Measurements from ENCODE around the gene TAF15. TPM values are rescaled to one million over a fixed set of nuclear protein-coding genes. Genes with fewer than 3 reads are reported as not detected.
A peak's percentile ranks its signal among the peaks of the same experiment; 100 is the strongest.

TAF15 gene
- total RNA-seq, 1 donor from 2014 or later: 142 TPM

DNA sequence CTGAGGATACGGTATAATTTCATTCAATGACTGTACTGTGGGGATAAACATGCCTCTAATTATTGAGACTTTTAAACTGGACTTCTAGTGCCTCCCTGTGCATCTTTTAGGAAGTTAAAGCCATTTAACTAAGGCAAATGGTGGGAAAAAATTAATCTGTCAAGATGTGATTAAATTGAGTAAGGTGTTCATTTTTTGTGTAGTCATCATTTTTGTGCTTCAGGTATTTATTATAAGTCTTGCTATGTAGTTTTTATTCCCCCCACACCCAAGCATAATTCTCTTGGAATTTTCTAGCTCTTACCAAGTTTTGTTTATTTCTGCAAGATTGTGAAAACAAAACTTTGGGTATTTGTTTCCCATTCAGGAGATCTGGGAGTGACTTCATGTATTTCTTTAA, 10.2 kb downstream of the TAF15 start:
- no peak for DNase-seq (ENCODE audit: low read depth)

DNA sequence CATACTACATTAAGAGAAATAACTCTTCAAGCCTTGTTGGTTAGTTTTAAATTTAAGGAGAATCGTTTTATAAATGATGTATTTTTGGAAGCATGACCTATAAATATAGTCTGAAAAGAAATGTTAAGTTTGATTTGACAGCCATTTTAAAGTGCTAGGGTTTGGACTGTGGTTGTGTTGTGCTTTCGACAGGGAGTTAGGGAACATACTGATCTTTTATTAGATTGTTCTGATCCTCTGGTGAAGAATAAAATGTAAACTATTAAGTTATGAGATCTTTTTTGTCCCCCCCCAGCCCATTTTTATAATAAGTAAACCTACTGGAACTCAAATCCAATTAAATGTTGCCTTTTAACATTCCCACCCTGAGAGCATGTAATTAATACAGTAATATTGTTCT, 12.0 kb downstream of the TAF15 start:
- DNase-seq (ENCODE audit: low read depth): no peak

DNA sequence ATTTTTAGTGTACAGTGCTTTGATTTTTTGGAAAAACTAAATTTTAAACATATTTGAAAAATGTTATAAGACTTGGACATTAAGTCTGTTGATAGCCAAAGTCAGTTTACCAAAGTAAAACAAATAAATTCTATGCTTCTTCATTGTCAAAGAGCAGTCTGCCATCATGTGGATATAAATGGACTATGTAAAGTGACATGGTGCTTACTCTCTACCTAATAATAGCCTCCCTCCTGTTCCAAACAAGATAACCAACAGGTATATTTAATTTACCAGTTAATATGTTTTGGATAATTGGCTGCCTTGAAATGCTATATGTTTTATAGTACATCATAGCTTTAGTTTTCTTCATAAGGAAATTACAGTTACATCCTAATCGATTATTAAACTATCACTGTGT, 15.9 kb downstream of the TAF15 start:
- DNase-seq (ENCODE audit: low read depth): no peak

DNA sequence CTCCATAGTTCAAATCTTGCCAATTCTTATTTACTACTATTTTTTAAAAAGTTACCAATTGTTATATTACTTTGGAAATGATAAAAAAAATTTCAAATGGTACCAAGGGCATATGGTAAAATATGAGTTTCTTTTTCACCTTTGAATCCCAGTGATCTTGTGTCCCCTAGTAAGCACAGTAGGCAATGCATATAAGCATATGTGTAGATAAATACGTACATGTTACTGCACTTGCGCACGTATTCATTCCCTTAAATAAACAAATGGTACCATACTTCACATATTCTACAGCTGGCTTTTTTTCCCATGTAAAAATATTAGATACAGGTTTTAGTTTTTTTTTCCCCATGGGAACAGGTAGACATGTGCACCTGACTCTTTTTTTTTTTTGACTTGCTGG, 31.8 kb downstream of the TAF15 start:
- DNase-seq (ENCODE audit: low read depth): no peak

DNA sequence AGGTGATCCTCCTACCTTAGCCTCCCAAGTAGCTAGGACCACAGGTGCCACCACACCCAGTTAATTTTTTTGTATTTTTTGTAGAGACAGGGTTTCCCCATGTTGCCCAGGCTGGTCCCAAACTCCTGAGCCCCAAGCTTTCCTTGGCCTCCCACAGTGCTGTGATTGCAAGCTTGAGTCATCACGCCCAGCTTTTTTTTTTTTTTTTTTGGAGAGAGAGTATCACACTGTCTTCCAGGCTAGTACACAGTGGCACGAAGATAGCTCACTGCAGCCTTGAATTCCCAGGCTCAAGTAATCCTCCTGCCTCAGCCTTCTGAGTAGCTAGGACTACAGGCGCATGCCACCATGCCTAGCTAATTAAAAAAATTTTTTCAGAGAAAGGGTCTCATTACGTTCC, 32.2 kb downstream of the TAF15 start:
- no peak for DNase-seq (ENCODE audit: low read depth)

DNA sequence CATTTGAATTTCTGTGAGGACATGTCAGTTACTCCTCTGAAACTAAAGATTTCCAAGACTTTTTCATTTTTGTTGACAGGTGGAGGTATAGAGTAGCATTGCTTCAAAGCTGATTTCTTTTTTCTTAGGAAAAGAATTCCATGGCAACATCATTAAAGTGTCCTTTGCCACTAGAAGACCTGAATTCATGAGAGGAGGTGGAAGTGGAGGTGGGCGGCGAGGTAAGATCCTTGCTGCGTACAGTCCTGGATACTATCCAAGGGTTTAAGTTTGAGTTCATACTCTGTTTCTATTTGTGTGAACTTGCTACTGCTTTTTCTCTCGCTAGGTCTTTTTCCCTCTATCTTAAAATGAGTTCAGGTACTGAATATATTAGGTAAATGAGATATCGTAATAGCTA, 33.0 kb downstream of the TAF15 start:
- DNase-seq (ENCODE audit: low read depth): no peak

DNA sequence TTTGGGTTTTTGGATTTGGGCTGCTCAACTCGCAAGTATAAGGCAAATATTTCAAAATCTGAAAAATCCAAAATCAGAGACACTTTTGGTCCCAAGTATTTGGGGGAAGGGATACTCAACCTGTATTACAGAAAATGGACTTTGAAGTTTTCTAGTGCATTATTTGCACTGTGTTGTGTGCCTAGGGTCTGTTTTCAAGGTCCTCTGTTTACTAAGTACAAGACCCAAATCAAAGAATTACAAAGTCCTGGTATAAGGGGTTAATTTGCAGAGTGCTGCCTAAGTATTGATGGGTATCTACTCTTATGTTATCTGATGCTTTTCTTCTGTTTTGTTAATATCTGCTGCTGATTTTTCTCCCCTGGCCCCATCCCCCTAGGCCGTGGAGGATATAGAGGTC, 34.4 kb downstream of the TAF15 start:
- DNase-seq (ENCODE audit: low read depth): no peak

DNA sequence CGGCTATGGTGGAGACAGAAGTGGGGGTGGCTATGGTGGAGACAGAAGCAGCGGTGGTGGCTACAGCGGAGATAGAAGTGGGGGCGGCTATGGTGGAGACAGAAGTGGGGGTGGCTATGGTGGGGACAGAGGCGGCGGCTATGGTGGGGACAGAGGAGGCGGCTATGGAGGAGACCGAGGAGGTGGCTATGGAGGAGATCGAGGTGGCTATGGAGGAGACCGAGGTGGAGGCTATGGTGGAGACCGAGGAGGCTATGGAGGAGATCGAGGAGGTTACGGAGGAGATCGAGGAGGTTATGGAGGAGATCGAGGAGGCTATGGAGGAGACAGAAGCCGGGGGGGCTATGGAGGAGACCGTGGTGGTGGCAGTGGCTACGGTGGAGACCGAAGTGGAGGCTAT, 35.3 kb downstream of the TAF15 start:
- no peak for DNase-seq (ENCODE audit: low read depth)

DNA sequence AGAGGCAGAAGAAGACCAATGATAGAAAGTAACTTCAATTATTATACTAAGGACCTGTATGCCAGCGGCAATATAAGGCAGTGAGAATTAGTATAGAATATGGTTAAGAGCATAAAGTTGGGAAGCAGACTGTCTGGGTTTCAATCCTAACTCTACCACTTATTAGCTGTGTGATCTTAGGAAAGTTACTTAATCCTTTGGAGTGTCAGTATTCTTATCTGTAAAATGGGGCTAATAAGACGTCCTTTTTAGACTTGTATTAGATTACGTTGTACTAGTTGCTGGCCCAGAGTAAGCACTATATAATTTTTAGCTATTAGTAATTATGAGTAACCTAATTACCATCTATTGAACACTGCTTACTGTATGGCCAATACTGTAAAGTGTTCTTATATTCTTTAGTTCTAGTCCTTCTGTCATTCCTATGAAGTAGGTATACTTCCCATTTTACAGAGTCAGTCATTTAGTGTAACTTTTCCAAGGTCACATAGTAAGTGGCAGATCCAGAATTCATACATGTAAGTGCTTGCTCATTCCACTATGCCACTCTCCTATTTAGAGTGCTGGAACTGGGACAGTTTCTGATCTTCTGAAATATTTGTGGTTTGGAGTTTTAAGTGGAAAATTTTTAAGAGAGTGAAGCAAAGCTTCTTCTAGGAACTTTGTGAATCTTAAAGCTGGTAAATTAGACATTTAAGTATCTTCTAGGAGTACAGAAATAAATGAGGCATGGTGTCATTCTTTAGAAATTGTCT, 36.9 kb downstream of the TAF15 start:
- no peak for DNase-seq (ENCODE audit: low read depth)

DNA sequence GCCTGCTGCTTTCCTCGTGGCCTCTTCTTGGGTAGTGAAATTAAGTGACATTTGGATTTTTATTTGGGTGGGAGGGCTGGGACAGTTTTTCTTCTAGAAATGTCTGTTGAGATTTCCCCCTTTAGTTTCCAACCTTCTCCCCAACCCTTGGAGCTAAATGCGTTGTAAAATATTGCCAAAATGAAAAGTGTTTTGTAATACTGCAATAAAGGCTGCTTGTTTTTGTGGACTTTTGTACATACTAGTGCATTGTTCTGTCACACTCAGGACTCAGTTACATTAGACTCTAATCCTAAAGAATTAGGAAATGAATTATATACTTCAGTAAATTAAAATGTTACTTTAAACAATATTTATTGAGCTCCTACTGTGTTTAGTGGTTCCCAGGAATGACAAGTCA, 37.7 kb downstream of the TAF15 start:
- DNase-seq (ENCODE audit: low read depth): no peak

DNA sequence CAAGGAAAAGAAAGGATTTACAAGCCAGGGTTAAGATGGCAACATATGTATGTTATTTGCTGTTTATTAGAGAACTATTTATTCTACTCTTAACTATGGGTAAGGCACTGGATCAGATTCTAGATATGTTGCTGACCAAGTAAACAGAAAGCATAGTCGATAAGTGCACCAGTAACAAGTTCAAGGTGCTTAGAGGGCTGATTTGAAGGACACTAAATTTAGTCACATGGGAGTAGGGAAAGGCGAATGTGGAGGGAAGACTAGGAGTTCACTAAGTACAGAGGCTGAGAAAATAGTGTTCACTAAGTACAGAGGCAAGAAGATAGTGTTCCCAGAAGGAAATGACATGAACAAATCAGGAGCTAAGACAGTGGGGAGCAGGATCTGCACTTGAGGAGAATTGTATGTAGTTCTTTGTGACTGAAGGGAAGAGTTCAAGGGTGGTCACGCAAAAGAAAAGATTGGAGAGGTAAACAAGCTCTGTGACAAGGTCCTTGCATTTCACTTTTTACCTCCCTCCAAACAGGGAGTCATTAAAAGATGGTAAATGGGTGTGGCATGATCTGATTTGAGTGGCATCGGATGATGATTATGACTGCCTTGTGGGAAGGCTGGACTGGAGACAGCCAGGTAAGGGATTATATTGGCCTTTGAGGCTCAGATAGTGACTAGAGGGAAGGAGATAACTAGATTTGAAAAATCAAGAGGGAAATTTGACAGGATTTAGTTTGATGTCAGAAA, 38.5 kb downstream of the TAF15 start:
- no peak for DNase-seq (ENCODE audit: low read depth)

DNA sequence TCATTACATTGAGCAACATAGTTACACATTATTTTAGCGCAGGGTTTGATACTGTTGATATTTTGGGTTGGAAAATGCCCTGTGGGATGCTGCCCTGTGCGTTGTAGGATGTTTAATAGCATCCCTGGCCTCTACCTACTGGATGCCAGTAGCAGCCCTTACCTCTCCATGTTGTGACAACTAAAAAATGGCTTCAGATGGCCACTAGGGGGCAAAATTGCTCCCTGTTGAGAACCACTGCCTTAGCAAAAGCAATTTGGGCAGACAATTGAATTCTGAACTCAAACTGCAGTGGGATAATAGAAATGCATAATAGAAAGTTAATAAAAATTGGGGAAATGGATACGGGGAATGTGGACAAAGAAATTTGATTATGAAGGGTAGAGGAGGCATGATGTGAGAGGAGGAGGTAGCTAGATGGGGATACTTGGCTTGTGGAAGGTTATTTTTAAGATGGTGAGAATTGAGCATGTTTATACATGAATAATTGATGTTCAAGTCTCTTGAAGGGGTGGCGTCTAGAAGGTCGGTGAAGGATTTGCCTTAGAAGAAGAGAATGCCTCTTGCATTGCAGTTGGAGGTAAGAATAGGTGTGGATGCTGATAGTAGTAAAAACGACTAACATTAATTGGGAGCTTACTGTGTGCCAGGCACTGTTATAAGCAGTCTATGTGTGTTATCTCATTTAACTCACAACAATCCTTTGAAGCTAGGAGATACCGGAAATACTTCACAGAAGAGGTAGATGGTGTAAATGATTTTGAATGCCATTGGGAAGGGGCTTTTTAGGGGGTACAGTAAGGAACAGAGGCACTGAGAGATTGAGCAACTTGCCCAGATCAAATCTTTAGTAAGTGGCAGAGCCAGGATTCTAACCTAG, 40.4 kb downstream of the TAF15 start:
- peak; percentile 71 for DNase-seq (ENCODE audit: low read depth)

DNA sequence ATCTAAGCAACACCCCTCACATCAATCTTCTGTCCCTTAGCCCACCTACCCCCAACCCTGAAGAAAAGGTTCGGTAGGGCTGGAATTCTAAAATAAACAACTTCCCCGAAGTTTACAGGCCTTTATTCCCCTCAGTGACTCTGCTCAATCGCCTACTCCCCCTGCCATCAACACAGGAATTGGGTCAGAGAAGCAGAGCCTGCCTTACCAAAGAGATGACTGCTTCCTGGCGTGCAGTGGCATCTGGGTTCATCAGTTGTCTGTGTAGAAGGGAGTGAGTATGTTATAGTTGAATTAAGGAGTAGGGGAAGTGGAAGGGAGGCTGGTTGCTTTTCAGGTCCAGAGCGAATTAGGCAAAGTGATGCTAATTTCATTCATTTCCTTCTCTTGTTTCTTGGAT, 46.7 kb downstream of the TAF15 start:
- DNase-seq (ENCODE audit: low read depth): no peak

DNA sequence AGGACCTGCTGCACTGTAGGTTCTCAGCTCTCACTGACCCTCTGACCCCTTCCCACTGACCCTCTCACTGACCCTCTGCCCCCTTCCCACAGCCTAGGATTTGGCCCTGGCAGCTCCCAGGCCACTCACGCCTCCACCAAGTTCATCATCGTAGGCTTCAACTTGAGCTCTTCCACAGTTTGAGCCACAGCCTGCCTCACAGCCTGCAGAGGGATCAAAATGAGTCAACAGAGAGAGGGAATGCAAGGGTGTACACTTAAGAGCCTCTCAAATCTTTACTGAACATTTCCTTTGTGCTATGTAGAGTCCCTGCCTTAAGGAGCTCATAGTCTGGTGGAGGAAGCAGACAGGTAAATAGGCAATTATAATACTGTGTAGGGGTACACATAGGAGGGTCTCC, 47.3 kb downstream of the TAF15 start:
- DNase-seq (ENCODE audit: low read depth): no peak

DNA sequence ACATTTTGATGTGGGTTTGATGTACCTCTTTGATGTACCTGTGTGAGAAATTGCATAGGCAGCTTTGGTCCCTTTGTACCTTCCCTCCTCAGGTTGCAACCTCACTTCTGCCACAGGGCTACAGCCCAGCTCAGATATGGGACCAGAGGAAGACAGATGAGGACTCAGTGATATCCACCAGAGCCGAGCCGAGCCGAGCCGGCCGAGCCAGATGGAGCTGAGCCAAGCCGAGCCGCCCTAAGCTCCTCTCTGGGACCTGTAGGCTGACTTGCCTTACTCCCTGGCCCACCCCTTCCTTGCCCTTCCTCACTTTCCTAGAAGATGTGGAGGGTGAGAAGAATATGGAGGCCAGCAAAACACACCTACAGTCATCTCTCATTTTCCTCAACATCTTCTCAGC, 55.6 kb downstream of the TAF15 start:
- no peak for DNase-seq (ENCODE audit: low read depth)

DNA sequence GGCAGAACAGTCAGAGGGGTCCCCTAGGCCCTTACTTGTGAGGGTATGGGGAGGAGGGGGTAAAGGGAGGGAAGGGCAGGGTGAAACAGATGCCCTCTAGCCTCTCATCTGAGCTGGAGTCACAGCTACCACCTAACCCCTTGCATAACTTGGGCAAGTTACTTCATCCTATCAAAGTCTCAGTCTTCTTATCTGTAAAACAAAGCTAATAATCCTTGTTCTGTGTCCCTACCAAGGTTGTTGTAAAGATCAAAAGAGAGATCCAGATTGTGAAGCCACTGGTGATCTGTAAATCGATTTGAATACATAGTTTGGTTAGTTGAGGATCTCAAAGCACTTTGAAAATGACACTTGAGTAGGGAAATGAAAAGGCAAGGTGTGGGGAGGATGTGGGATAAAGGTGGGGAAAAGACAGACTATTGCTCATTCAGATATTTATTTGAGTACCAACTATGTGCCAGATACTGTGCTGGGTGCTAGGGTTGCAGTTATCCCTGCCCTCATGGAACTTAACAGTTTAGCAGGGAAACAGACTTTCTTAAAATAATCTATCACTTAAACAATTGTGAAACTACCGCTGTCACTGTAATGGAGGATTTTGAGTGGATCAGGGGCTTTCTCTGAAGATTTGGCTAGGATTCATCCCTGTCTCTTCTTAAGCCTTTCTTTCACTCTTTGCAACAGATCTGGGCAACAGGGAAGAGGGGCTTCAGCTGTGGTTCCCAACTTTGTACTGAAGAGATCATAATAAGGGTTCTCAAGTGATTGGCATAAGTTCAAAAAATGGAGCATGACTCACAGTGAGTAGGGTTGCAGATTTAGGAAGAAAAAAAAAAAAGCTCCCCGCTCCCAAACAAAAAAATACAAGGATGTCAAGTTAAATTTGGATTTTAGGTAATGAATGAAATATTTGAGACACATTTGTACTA, 56.4 kb downstream of the TAF15 start:
- peak; percentile 38 for DNase-seq (ENCODE audit: low read depth)

DNA sequence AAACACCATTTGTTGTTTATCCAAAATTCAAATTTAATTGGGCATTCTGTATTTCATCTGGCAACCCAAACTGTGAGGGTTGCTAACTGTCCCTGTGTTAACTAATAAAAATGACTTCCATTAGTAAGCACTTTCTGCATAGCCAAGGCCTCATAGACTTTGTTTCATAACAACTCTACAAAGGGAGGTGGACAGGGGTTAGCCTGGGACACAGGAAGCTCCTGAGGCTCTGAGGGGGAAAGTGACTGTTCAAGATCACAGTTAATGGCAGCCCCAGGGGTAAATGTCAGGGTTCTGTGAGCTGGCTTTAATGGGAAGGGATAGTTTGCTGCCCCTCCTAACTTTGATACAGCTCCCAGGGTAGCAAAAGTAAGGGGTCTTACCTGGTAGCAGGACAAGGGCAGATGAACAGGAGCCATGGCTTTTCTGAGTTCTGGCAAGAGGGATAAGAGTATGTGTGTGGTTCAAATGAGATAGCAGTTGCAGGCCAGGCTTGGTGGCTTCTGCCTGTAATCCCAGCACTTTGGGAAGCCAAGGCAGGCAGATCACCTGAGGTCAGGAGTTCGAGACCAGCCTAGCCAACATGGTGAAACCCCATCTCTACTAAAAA, 57.2 kb downstream of the TAF15 start:
- peak; percentile 44 for DNase-seq (ENCODE audit: low read depth)

DNA sequence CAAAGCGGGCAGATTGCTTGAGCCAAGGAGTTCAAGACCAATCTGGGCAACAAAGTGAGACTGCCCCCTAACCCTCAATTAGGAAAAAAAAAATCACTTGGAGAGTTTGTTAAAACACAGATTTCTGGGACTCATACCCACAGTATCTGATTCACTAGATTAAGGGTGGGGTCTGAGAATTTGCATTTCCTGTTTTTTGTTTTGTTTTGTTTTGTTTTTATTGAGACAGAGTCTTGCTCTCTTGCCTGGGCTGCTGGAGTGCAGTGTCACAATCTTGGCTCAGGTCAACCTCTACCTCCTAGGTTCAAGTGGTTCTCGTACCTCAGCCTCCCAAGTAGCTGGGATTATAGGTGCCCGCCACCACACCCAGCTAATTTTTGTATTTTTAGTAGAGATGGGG, 58.3 kb downstream of the TAF15 start:
- DNase-seq (ENCODE audit: low read depth): no peak

DNA sequence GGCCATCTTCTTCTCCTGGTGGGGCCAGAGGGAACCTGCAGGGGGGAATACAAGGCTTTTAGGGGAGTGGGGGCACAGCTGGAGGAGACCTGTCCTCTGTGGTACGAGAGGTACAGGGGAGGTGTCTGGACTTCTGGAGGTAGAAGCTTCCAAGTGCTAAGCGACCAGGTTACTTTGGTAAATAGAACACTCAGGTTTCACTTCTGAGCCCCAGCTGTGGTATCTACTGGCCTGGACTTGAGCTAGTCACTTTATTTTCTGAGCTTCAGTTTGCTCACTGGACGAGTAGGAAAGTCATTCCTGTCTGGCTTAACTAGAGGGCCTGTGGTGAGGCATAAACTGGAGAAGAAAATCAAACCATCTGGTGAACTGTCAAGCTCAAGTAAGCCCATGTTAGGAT, 59.5 kb downstream of the TAF15 start, which contains the start of gene HEATR9:
Gene HEATR9, minus strand, starts transcription at position 155 of the 400 bp plus-strand sequence. Its CDS starts 149 bp downstream, at position 6.
- DNase-seq (ENCODE audit: low read depth): no peak

DNA sequence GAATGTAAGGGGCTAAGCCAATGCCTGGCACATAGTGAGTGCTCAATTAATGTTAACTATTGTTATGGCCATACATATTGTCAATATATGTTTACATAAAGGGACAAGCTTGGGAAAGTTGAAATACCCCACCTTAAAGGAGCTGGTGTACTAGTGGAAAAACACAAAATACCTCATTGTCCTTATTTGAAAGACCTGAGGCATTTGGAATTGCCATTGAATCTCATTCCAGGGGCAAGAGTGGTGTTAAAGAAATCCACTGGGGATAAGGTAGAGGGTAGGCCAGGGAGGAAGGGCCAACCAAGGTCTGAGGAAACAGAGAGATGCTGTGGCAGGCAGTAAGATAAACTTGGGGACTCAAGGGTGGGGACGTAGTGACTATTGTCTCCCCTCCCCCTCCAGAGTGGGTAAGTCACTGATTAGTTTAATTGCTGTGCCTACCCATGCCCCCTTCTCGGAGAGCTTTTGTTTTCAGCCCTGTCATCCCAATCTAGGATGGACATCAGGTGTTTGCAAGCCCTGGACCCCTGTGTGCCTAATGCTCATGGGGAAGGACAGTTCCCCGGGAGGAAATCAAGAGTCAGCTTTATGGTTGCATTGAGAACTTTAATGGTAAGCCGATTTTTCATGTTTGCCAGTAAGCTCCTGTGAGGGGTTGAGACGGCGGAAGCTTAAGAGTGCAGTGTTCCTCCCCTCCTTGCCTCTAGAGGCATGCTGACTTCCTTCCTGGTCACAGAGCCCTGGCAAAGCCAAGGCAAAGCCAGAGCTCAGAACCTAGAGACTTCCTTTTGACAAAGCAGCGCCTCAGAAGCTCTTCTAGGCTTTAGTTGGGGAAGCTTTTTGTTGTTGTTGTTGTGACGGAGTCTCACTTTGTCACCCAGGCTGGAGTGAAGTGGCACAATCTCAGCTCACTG, 61.9 kb downstream of the TAF15 start:
- DNase-seq (ENCODE audit: low read depth): no peak
